Measurements from ENCODE around the gene FRG2C.
"Not testable (repeated sequence)": the region's sequence is repeated elsewhere in the genome, so short reads cannot be mapped to it uniquely, and the experiment has no call there.

The FRG2C gene

DNA sequence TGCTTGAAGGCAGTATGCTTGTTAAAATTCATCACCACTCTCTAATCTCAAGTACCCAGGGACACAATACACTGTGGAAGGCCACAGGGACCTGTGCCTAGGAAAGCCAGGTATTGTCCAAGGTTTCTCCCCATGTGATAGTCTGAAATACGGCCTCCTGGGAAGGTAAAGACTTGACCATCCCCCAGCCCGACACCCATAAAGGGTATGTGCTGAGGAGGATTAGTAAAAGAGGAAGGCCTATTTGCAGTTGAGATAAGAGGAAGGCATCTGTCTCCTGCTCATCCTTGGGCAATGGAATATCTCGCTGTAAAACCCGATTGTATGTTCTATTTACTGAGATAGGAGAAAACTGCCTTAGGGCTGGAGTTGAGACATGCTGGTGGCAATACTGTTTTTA, 18.6 kb upstream of the FRG2C start:
- not testable (repeated sequence) for H3K27me3 ChIP-seq (replicated peaks; ENCODE audit: control insufficient read depth, insufficient read depth, low read length, poor library complexity, severe bottlenecking); H3K4me3 ChIP-seq (ENCODE audit: insufficient read depth, low read depth, low read length, poor library complexity, severe bottlenecking); DNase-seq; H3K4me1 ChIP-seq (ENCODE audit: control insufficient read depth, insufficient read depth, low read length, poor library complexity, severe bottlenecking); H3K27ac ChIP-seq (ENCODE audit: insufficient read depth, low read length, poor library complexity, severe bottlenecking); H3K36me3 ChIP-seq (ENCODE audit: control insufficient read depth, insufficient read depth, low read length); H3K9me3 ChIP-seq (ENCODE audit: control insufficient read depth, low read length)

GRCh38 chr3:75650191-75650590, 13.9 kb upstream of the FRG2C start:
- no peaks in the 10 kb centered on the region for H3K4me1 ChIP-seq (ENCODE audit: control insufficient read depth, insufficient read depth, low read length, poor library complexity, severe bottlenecking)
- no peaks in the 10 kb centered on the region for H3K27me3 ChIP-seq (replicated peaks; ENCODE audit: control insufficient read depth, insufficient read depth, low read length, poor library complexity, severe bottlenecking)
- H3K36me3 ChIP-seq (ENCODE audit: control insufficient read depth, insufficient read depth, low read length) = no peaks in the 10 kb centered on the region
- H3K4me3 ChIP-seq (ENCODE audit: insufficient read depth, low read depth, low read length, poor library complexity, severe bottlenecking) = no peak overlapping the region
- no peak for DNase-seq
- no peaks in the 10 kb centered on the region for H3K9me3 ChIP-seq (ENCODE audit: control insufficient read depth, low read length)
- no peak overlapping the region for H3K27ac ChIP-seq (ENCODE audit: insufficient read depth, low read length, poor library complexity, severe bottlenecking)

DNA sequence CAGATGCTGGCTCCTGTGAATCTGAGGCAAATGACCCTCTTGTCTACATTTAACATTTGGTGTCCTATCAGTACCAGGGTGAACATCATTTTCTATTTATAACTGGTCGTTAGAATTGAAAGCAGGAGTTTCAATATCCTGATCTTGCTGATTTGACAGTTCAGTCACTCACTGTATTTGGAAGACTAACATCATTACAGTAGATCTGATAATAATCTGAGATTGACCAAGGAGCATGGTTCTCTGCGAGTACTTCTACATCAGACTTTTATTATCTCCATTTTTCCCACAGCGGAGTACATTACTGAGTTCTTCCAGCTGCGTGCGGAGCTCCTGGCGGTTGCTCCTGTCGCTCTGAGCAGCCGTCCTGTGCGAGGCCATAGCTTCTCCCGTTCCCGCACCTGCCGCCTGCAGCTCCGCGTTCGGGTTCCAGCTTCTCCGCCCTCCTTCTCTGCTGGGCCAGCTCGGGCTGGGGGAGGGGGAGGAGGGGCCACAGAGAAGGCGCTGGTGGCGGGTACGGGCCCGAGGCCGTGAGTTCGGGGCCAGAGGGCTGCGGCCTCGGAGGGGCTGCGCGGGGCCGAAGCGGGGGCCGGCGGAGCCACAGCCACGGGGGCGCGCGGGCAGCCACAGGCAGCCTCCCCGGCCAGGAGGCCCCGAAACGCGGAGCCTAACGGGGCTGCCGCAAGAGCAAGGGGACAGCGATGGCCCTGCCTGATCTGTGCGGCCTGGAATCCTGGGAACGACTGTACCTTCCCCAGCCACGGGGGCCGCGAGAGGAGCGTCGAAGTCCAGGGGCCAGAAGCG, 8.8 kb upstream of the FRG2C start:
- not testable (repeated sequence) for H3K4me3 ChIP-seq (ENCODE audit: insufficient read depth, low read depth, low read length, poor library complexity, severe bottlenecking); H3K9me3 ChIP-seq (ENCODE audit: control insufficient read depth, low read length); H3K36me3 ChIP-seq (ENCODE audit: control insufficient read depth, insufficient read depth, low read length); H3K27me3 ChIP-seq (replicated peaks; ENCODE audit: control insufficient read depth, insufficient read depth, low read length, poor library complexity, severe bottlenecking); H3K27ac ChIP-seq (ENCODE audit: insufficient read depth, low read length, poor library complexity, severe bottlenecking); H3K4me1 ChIP-seq (ENCODE audit: control insufficient read depth, insufficient read depth, low read length, poor library complexity, severe bottlenecking); DNase-seq

DNA sequence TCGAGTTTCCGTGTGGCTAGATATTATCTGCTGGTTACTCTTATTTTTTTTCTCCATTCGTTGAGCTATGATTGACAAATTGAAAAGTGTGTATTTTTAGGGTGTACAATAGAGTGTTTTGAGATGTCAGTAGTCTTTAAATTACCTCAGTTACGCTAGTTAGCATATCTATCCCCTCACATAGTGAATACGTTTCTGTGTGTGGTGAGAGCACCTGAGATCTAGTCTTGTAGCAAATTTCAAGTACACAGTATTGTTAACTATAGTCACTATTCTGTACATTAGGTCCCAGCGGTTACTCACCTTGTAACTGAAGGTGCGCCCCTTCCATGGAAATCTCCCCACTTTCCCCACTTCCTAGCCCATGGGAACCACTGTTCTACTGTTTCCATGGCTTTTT, 8.2 kb upstream of the FRG2C start:
- not testable (repeated sequence) for DNase-seq; H3K4me3 ChIP-seq (ENCODE audit: insufficient read depth, low read depth, low read length, poor library complexity, severe bottlenecking); H3K27me3 ChIP-seq (replicated peaks; ENCODE audit: control insufficient read depth, insufficient read depth, low read length, poor library complexity, severe bottlenecking); H3K9me3 ChIP-seq (ENCODE audit: control insufficient read depth, low read length); H3K36me3 ChIP-seq (ENCODE audit: control insufficient read depth, insufficient read depth, low read length); H3K27ac ChIP-seq (ENCODE audit: insufficient read depth, low read length, poor library complexity, severe bottlenecking); H3K4me1 ChIP-seq (ENCODE audit: control insufficient read depth, insufficient read depth, low read length, poor library complexity, severe bottlenecking)

- not testable (repeated sequence) for H3K36me3 ChIP-seq (ENCODE audit: control insufficient read depth, insufficient read depth, low read length); DNase-seq; H3K27ac ChIP-seq (ENCODE audit: insufficient read depth, low read length, poor library complexity, severe bottlenecking); H3K27me3 ChIP-seq (replicated peaks; ENCODE audit: control insufficient read depth, insufficient read depth, low read length, poor library complexity, severe bottlenecking); H3K4me3 ChIP-seq (ENCODE audit: insufficient read depth, low read depth, low read length, poor library complexity, severe bottlenecking); H3K9me3 ChIP-seq (ENCODE audit: control insufficient read depth, low read length); H3K4me1 ChIP-seq (ENCODE audit: control insufficient read depth, insufficient read depth, low read length, poor library complexity, severe bottlenecking)
Measured at GRCh38 chr3:75658411-75659107, 5.6 kb upstream of the FRG2C start.

DNA sequence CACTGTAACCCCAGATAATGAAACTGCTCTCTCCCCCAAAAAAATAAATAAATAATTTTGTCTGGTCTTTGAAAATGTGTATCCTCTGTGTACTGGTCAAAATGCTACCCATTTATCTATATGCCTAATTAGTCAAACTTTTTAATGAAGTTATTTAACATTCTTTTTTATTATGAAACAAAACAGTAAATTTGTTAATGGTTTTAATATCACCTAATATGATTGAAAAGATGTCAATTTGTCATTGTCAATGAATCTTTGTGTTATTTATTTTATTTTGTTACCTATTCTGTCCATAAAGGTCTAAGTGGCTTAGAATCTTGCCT, 5.1 kb upstream of the FRG2C start:
- not testable (repeated sequence) for DNase-seq; H3K27me3 ChIP-seq (replicated peaks; ENCODE audit: control insufficient read depth, insufficient read depth, low read length, poor library complexity, severe bottlenecking); H3K27ac ChIP-seq (ENCODE audit: insufficient read depth, low read length, poor library complexity, severe bottlenecking); H3K4me3 ChIP-seq (ENCODE audit: insufficient read depth, low read depth, low read length, poor library complexity, severe bottlenecking); H3K9me3 ChIP-seq (ENCODE audit: control insufficient read depth, low read length); H3K4me1 ChIP-seq (ENCODE audit: control insufficient read depth, insufficient read depth, low read length, poor library complexity, severe bottlenecking); H3K36me3 ChIP-seq (ENCODE audit: control insufficient read depth, insufficient read depth, low read length)

- not testable (repeated sequence) for H3K9me3 ChIP-seq (ENCODE audit: control insufficient read depth, low read length); H3K4me1 ChIP-seq (ENCODE audit: control insufficient read depth, insufficient read depth, low read length, poor library complexity, severe bottlenecking); H3K27me3 ChIP-seq (replicated peaks; ENCODE audit: control insufficient read depth, insufficient read depth, low read length, poor library complexity, severe bottlenecking); H3K4me3 ChIP-seq (ENCODE audit: insufficient read depth, low read depth, low read length, poor library complexity, severe bottlenecking); H3K36me3 ChIP-seq (ENCODE audit: control insufficient read depth, insufficient read depth, low read length); DNase-seq; H3K27ac ChIP-seq (ENCODE audit: insufficient read depth, low read length, poor library complexity, severe bottlenecking)
Measured at GRCh38 chr3:75665626-75666025, 1.5 kb downstream of the FRG2C start.

DNA sequence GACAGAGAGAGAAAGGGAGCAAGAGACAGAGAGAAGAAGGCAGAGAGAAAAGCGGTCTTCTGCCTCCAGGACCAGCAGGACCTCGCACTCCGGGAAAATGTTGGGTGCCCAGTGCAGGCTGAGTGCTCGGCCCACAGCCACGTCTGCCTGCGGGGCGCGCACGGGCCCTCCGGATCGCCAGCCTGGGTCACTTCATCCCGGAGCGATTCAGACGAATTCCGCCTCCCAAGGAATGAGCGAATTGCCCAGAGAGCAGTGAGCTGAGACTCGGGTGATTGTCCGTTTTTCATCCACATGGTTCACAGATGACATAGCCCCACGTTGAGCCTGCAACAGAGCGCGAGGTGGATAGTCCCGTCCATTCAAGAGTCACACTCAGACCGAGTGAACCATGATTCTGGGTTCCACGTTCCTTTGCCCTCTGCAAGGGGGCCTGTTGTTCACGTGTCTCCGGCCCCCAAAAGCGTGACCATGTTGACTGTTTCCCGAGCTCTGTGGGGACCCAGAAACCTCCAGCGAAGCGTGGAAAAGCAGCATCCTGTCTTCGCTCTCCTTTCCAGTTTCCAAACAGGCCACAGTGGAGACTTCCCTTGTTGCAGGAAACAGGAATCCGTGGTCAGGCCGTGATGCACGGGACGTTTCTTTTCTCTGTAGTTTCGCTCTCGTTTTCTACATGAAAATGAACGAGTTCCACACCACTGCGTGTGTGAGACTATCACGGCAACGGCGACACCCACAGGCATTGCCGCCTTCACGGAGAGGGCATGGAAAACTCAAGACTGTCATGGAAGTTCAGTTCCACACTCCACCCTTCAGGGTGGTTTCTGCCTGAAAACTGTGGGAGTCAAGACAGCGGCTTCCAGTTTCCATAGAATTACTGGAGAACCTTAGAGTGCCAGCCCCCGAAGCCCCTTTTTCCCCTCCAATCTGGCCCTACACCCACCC, 3.9 kb downstream of the FRG2C start:
- not testable (repeated sequence) for H3K36me3 ChIP-seq (ENCODE audit: control insufficient read depth, insufficient read depth, low read length); H3K27me3 ChIP-seq (replicated peaks; ENCODE audit: control insufficient read depth, insufficient read depth, low read length, poor library complexity, severe bottlenecking); H3K9me3 ChIP-seq (ENCODE audit: control insufficient read depth, low read length); H3K27ac ChIP-seq (ENCODE audit: insufficient read depth, low read length, poor library complexity, severe bottlenecking); H3K4me3 ChIP-seq (ENCODE audit: insufficient read depth, low read depth, low read length, poor library complexity, severe bottlenecking); DNase-seq; H3K4me1 ChIP-seq (ENCODE audit: control insufficient read depth, insufficient read depth, low read length, poor library complexity, severe bottlenecking)

- H3K27me3 ChIP-seq (replicated peaks; ENCODE audit: control insufficient read depth, insufficient read depth, low read length, poor library complexity, severe bottlenecking); H3K27ac ChIP-seq (ENCODE audit: insufficient read depth, low read length, poor library complexity, severe bottlenecking); H3K36me3 ChIP-seq (ENCODE audit: control insufficient read depth, insufficient read depth, low read length); H3K4me1 ChIP-seq (ENCODE audit: control insufficient read depth, insufficient read depth, low read length, poor library complexity, severe bottlenecking); H3K9me3 ChIP-seq (ENCODE audit: control insufficient read depth, low read length); H3K4me3 ChIP-seq (ENCODE audit: insufficient read depth, low read depth, low read length, poor library complexity, severe bottlenecking): not testable (repeated sequence)
- peak; percentile 11 to 49 (median 30) for DNase-seq
Measured at GRCh38 chr3:75668759-75669347, 4.7 kb downstream of the FRG2C start.
